ENCODE measurements around the gene C16orf74. TPM values are rescaled to one million over a fixed set of nuclear protein-coding genes. Genes with fewer than 3 reads are reported as not detected.

The C16orf74 gene
- polyA plus RNA-seq, 1 donor from 2014 or later, result 39.7 TPM

- H3K9me3 Mint-ChIP-seq, result no peaks in the 10 kb centered on the region
- H3K27ac Mint-ChIP-seq, result no peak overlapping the region
Measured at GRCh38 chr16:85782451-85782850, 31.6 kb upstream of the C16orf74 start.

GRCh38 chr16:85781695-85782370 lies 30.9 kb upstream of the C16orf74 start:
- no peak overlapping the region for H3K4me3 Mint-ChIP-seq
- H3K27ac Mint-ChIP-seq, result no peak overlapping the region

More at GRCh38 chr16:85782451-85782850, 31.6 kb upstream of the C16orf74 start:
- H3K36me3 Mint-ChIP-seq, result peaks cover 10% of the 10 kb centered on the region
- H3K4me3 Mint-ChIP-seq, result no peak overlapping the region
- H3K4me1 Mint-ChIP-seq, result peaks cover 0 to 3% (median 0%) of the 10 kb centered on the region in 3 donors
- H3K27me3 Mint-ChIP-seq, result no peaks in the 10 kb centered on the region

GRCh38 chr16:85781156-85781555 lies 30.3 kb upstream of the C16orf74 start:
- no peak overlapping the region for H3K4me3 Mint-ChIP-seq
- H3K9me3 Mint-ChIP-seq, result no peaks in the 10 kb centered on the region
- no peaks in the 10 kb centered on the region for H3K27me3 Mint-ChIP-seq
- no peak overlapping the region for H3K27ac Mint-ChIP-seq
- H3K36me3 Mint-ChIP-seq, result peaks cover 10% of the 10 kb centered on the region
- no peaks in the 10 kb centered on the region for H3K4me1 Mint-ChIP-seq

More at GRCh38 chr16:85781695-85782370, 30.9 kb upstream of the C16orf74 start:
- H3K27me3 Mint-ChIP-seq, result no peaks in the 10 kb centered on the region
- peaks cover 10% of the 10 kb centered on the region for H3K36me3 Mint-ChIP-seq
- no peaks in the 10 kb centered on the region for H3K9me3 Mint-ChIP-seq
- peaks cover 0 to 2% (median 0%) of the 10 kb centered on the region in 3 donors for H3K4me1 Mint-ChIP-seq

GRCh38 chr16:85780281-85780680 lies 29.4 kb upstream of the C16orf74 start:
- Mint-ChIP-seq H3K27me3 (no peaks in the 10 kb centered on the region), H3K9me3 (no peaks in the 10 kb centered on the region), H3K4me3 (no peak overlapping the region), H3K36me3 (peaks cover 8% of the 10 kb centered on the region), H3K27ac (peak overlapping the region in 1 of 3 donors; percentile 26), H3K4me1 (no peaks in the 10 kb centered on the region)

- Mint-ChIP-seq H3K9me3 (no peaks in the 10 kb centered on the region), H3K4me3 (no peak overlapping the region), H3K27ac (no peak overlapping the region), H3K4me1 (no peaks in the 10 kb centered on the region), H3K36me3 (peaks cover 8% of the 10 kb centered on the region), H3K27me3 (no peaks in the 10 kb centered on the region)
Measured at GRCh38 chr16:85778873-85779272, 28.0 kb upstream of the C16orf74 start.

GRCh38 chr16:85777583-85778310 lies 26.9 kb upstream of the C16orf74 start:
- H3K27me3 Mint-ChIP-seq, result no peaks in the 10 kb centered on the region
- H3K4me1 Mint-ChIP-seq, result no peaks in the 10 kb centered on the region
- H3K27ac Mint-ChIP-seq, result no peak overlapping the region
- peaks cover 8% of the 10 kb centered on the region for H3K36me3 Mint-ChIP-seq
- H3K4me3 Mint-ChIP-seq, result no peak overlapping the region
- no peaks in the 10 kb centered on the region for H3K9me3 Mint-ChIP-seq

GRCh38 chr16:85774811-85775210 lies 23.9 kb upstream of the C16orf74 start:
- Mint-ChIP-seq H3K27ac (no peak overlapping the region), H3K36me3 (peaks cover 4% of the 10 kb centered on the region), H3K4me1 (no peaks in the 10 kb centered on the region)

DNA sequence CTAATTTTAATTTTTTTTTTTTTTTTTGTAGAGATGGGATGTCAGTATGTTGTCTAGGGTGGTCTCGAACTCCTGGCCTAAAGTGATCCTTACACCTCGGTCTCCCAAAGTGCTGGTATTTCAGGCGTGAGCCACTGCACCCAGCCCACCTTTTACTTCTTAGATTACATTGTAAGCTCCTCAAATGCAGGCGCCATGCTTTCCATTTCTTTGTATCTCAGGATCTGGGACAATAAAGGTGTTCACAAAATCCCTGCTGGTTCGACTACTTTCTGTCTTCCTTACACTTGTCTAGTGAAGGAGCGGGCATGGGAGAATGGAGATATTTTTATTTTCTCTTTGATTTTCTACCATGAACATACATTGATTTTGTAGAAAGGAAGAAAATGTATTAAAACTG lies 23.2 kb upstream of the C16orf74 start:
- Mint-ChIP-seq H3K27ac (no peak overlapping the region), H3K36me3 (peaks cover 5% of the 10 kb centered on the region), H3K4me1 (no peaks in the 10 kb centered on the region), H3K4me3 (no peak overlapping the region), H3K9me3 (no peaks in the 10 kb centered on the region), H3K27me3 (no peaks in the 10 kb centered on the region)

More at GRCh38 chr16:85774811-85775210, 23.9 kb upstream of the C16orf74 start:
- H3K27me3 Mint-ChIP-seq, result no peaks in the 10 kb centered on the region
- no peaks in the 10 kb centered on the region for H3K9me3 Mint-ChIP-seq
- H3K4me3 Mint-ChIP-seq, result no peak overlapping the region

DNA sequence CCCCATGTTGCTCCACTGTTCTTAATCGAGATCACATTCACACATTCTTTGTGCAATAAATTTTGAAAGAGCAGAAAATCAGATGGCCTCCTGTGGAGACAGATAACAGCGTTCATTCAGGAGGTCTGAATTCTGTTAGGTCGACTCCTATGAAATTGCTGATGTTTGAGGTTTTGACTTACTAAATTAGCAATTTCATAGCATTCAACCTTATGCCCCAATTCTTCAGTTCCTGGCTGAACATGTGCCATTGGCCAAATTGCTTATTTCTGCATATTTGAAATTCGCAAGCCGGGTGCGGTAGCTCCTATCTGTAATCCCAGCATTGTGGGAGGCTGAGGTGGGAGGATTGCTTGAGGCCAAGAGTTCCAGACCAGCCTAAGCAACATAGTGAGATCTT lies 22.1 kb upstream of the C16orf74 start:
- Mint-ChIP-seq H3K4me1 (no peaks in the 10 kb centered on the region), H3K36me3 (peaks cover 2% of the 10 kb centered on the region), H3K27ac (no peak overlapping the region), H3K9me3 (no peaks in the 10 kb centered on the region), H3K4me3 (no peak overlapping the region), H3K27me3 (no peaks in the 10 kb centered on the region)

GRCh38 chr16:85770741-85771140 lies 19.8 kb upstream of the C16orf74 start:
- Mint-ChIP-seq H3K9me3 (no peaks in the 10 kb centered on the region), H3K4me3 (peak overlapping the region in 1 of 4 donors; percentile 17), H3K4me1 (no peaks in the 10 kb centered on the region), H3K27ac (no peak overlapping the region), H3K36me3 (peaks cover 2% of the 10 kb centered on the region), H3K27me3 (no peaks in the 10 kb centered on the region)

- Mint-ChIP-seq H3K27ac (peak overlapping the region in 1 of 3 donors; percentile 17), H3K4me3 (no peak overlapping the region), H3K27me3 (peaks cover 2% of the 10 kb centered on the region), H3K9me3 (no peaks in the 10 kb centered on the region), H3K36me3 (peaks cover 2% of the 10 kb centered on the region), H3K4me1 (peaks cover 0 to 4% (median 2%) of the 10 kb centered on the region in 3 donors)
Measured at GRCh38 chr16:85768199-85768598, 17.3 kb upstream of the C16orf74 start.

GRCh38 chr16:85767531-85767930 lies 16.6 kb upstream of the C16orf74 start:
- Mint-ChIP-seq H3K4me1 (peaks cover 0 to 4% (median 2%) of the 10 kb centered on the region in 3 donors), H3K36me3 (peaks cover 2% of the 10 kb centered on the region), H3K4me3 (no peak overlapping the region), H3K27me3 (peaks cover 2% of the 10 kb centered on the region), H3K27ac (no peak overlapping the region), H3K9me3 (no peaks in the 10 kb centered on the region)

DNA sequence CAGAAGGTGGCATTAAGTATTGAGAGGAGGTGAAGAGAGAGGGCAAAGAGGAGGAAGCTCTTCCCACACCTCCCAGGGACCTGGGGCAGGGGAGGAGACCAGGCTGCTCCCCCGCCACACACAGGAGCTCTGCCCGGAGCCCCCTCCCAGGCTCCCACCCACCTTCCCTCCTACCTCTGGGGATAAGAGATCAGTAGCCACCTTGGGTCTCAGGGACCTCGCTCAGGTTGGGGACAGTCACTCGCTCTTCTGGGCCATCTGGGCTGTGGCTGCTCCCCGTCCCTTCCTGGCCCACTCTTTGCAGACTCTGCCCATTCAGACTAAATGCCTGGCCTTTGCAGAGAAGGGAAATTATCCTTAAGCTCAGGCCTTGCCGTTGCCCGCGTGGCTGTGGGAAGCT lies 14.9 kb upstream of the C16orf74 start:
- no peak overlapping the region for H3K4me3 Mint-ChIP-seq
- H3K27ac Mint-ChIP-seq, result no peak overlapping the region
- H3K9me3 Mint-ChIP-seq, result no peaks in the 10 kb centered on the region
- peaks cover 7 to 11% (median 9%) of the 10 kb centered on the region in 3 donors for H3K4me1 Mint-ChIP-seq
- H3K36me3 Mint-ChIP-seq, result peaks cover 6% of the 10 kb centered on the region
- H3K27me3 Mint-ChIP-seq, result peaks cover 2% of the 10 kb centered on the region

- Mint-ChIP-seq H3K9me3 (no peaks in the 10 kb centered on the region), H3K4me1 (peaks cover 9 to 11% (median 9%) of the 10 kb centered on the region in 3 donors), H3K27ac (no peak overlapping the region), H3K27me3 (peaks cover 2% of the 10 kb centered on the region), H3K36me3 (peaks cover 6% of the 10 kb centered on the region), H3K4me3 (no peak overlapping the region)
Measured at GRCh38 chr16:85765211-85765610, 14.3 kb upstream of the C16orf74 start.

- Mint-ChIP-seq H3K4me3 (no peak overlapping the region), H3K27me3 (peaks cover 4% of the 10 kb centered on the region), H3K9me3 (no peaks in the 10 kb centered on the region), H3K4me1 (peaks cover 17 to 25% (median 24%) of the 10 kb centered on the region in 3 donors), H3K36me3 (peaks cover 4% of the 10 kb centered on the region), H3K27ac (no peak overlapping the region)
Measured at GRCh38 chr16:85763616-85764015, 12.7 kb upstream of the C16orf74 start.
